ENCODE results near the gene PARD3B. TPM values are rescaled to one million over a fixed set of nuclear protein-coding genes. Genes with fewer than 3 reads are reported as not detected.

Gene PARD3B
- total RNA-seq, 2 experiments from 2014 or later = 0.16 TPM; not detected in 1

DNA sequence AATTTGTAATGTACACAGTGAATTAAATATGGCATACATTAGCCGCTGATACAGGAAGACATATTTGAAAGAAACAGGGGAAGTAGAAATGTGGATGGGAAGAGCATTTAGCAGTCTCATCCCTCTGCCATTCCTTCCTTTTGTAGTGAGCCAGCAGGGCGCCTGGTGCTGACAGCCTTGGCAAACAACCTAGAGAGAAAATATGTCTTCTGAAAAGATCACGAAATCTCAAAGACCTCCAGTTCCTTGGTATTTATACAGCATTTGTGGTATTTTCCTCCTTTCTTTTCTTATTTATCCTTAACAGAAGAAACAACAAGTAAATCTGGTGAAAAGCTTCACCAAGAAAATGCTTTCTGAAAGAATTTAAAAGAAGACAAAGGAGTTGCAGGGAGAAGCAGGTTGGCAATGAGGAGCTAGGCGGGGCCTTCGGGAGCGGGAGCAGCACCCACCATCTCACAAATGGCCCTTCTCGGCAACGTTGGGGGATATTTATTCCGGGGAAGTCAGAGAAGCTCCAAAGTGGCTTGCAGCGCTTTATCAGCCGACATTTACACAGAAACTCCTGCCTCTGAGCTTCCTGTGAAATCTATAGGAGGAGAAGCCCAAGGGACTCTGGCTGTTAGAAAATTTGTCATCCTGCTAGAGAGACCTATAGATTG lies 731.0 kb downstream of the PARD3B start:
- Mint-ChIP-seq H3K9me3 (ENCODE audit: low read depth) (no peaks in the 10 kb centered on the region), H3K36me3 (no peaks in the 10 kb centered on the region), H3K27me3 (no peaks in the 10 kb centered on the region), H3K4me3 (no peak overlapping the region), H3K4me1 (no peaks in the 10 kb centered on the region), H3K27ac (no peak overlapping the region)
- CTCF ChIA-PET = interaction anchor here (1.1 kb wide), 1 partner anchor 9 kb away, joined by 3 read pairs; no protein-coding TSS in a partner anchor
- no peak for DNase-seq
- ATAC-seq = no peak

DNA sequence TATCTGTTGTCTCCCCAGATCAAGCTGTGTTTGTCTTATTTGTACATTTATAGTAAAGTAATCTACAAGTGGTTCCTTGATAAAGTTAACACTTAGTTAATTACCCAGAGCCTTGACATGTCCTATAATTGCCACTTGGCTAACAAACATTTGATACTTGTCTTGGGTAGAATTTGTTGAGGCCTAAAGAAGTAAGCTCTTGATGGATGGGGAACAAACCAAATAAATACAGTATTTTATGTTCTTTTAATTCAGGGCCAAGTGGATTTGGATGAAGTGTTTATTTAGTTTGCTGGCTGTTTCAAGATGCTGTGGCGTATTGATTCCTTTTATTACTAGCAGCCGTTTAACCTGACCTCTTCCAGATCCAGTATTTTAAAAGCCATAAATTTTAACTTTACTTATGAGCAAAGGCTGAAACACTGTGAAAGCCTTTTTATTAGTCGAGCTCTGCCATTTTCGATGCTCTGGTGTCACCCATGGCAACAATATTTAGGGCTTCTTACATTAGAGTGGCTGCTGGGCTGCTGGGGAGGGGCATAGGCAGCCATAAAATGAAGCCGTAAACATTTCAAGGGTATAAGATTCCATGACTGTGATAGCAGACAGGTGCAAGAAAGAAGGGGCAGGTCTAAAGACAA lies 735.4 kb downstream of the PARD3B start:
- no peak overlapping the region for H3K27ac Mint-ChIP-seq
- no peaks in the 10 kb centered on the region for H3K9me3 Mint-ChIP-seq (ENCODE audit: low read depth)
- no peaks in the 10 kb centered on the region for H3K36me3 Mint-ChIP-seq
- H3K4me1 Mint-ChIP-seq = no peaks in the 10 kb centered on the region
- no peaks in the 10 kb centered on the region for H3K27me3 Mint-ChIP-seq
- CTCF ChIA-PET = no interaction called here
- ATAC-seq = no peak
- no peak for DNase-seq
- no peak overlapping the region for H3K4me3 Mint-ChIP-seq

DNA sequence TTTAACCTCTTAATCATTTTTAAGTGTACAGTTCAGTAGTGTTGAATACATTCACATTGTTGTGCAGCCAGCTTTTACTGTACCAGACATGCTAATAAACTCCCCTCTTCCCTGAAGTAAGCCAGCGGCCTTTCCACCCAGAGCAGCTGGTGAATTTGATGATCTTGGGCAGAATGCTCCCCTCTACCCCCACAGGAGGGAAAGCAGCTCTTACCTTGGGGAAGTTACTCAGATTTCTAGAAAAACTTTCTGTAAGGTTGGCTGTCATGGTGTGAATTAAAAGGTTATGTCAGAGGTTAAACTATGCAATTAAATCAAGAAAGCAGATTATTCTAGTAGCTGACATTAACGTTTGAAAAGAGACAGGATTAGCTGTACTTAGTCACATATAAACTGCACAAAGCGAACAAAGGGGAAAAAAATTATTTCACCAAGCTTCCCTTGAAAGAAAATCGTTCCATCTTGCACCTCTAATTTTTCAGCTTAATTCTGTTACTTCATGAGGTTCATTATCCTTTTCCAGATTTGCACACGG lies 738.5 kb downstream of the PARD3B start:
- no peak for DNase-seq
- no peaks in the 10 kb centered on the region for H3K36me3 Mint-ChIP-seq
- no peaks in the 10 kb centered on the region for H3K4me1 Mint-ChIP-seq
- no peak overlapping the region for H3K27ac Mint-ChIP-seq
- no peak for ATAC-seq
- H3K9me3 Mint-ChIP-seq (ENCODE audit: low read depth) = no peaks in the 10 kb centered on the region
- CTCF ChIA-PET = no interaction called here
- H3K4me3 Mint-ChIP-seq = no peak overlapping the region
- H3K27me3 Mint-ChIP-seq = no peaks in the 10 kb centered on the region

GRCh38 chr2:205284334-205284733 lies 739.1 kb downstream of the PARD3B start:
- Mint-ChIP-seq H3K4me1 (no peaks in the 10 kb centered on the region), H3K27ac (no peak overlapping the region), H3K4me3 (no peak overlapping the region), H3K36me3 (no peaks in the 10 kb centered on the region), H3K27me3 (no peaks in the 10 kb centered on the region), H3K9me3 (ENCODE audit: low read depth) (no peaks in the 10 kb centered on the region)
- CTCF ChIA-PET = no interaction called here
- DNase-seq (no peak), ATAC-seq (no peak)

DNA sequence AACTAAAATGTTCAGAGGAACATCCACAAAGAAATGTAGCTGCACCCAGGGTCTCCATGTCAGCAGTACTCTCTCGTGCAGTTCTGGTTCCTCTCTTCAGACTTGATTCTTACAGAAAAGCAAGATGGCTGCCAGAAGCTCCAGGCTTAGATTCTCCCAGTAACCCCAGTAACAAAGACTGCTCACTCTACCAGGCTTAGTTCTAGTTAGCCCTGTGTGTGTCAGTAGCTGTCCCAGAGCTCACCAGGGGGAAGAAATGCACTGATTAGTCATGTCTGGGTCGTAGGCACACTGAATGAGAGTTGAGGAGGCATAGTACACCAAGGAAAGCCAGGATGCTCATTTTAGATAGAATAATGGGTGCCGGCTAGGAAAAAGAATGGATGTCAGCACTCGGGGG lies 742.0 kb downstream of the PARD3B start:
- H3K27ac Mint-ChIP-seq = no peak overlapping the region
- no peaks in the 10 kb centered on the region for H3K9me3 Mint-ChIP-seq (ENCODE audit: low read depth)
- no peaks in the 10 kb centered on the region for H3K4me1 Mint-ChIP-seq
- CTCF ChIA-PET = no interaction called here
- H3K27me3 Mint-ChIP-seq = no peaks in the 10 kb centered on the region
- DNase-seq (no peak), ATAC-seq (no peak)
- no peaks in the 10 kb centered on the region for H3K36me3 Mint-ChIP-seq
- no peak overlapping the region for H3K4me3 Mint-ChIP-seq

DNA sequence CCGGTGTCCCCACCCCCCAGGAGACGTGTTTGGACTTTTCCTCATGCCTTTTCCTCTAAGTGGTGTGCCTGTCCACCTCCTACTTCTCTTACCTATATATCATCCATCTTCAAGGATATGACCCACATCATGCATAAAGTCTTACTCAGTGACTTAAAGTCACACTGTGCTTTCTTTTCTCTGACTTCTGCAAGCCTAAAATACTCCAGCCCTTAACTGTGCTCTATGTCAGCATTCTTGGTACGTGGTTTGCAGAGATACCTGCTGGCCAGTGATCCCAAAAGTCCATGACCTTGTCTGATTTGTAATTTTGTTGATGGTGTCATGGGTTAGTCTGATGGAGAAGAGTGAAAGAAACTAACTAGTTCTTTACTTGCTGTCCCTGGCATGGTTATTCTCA lies 743.4 kb downstream of the PARD3B start:
- DNase-seq (no peak), ATAC-seq (no peak)
- H3K4me1 Mint-ChIP-seq = no peaks in the 10 kb centered on the region
- H3K36me3 Mint-ChIP-seq = no peaks in the 10 kb centered on the region
- H3K4me3 Mint-ChIP-seq = no peak overlapping the region
- no peaks in the 10 kb centered on the region for H3K27me3 Mint-ChIP-seq
- CTCF ChIA-PET = no interaction called here
- H3K9me3 Mint-ChIP-seq (ENCODE audit: low read depth) = no peaks in the 10 kb centered on the region
- H3K27ac Mint-ChIP-seq = no peak overlapping the region

DNA sequence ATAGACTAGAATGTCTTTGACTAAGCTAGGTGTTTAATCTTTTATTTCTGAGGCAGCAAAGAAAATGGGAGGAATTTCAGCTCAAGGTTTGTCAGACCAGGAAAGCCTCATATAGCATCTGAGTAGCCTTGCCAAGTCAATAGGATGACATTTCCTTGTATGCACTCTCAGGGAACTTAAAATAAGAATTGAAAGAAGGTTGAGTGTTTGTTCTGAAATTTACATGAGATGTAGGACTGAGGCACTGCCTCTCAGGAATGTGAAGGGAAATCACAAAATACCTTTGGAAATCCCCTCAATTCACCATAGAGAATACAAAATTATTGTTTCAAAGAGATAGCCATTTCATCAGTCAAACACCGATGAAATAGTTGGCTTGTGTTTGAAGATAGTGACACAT lies 745.0 kb downstream of the PARD3B start:
- H3K36me3 Mint-ChIP-seq = no peaks in the 10 kb centered on the region
- no peaks in the 10 kb centered on the region for H3K4me1 Mint-ChIP-seq
- no peak overlapping the region for H3K27ac Mint-ChIP-seq
- no peak for DNase-seq
- CTCF ChIA-PET = no interaction called here
- no peaks in the 10 kb centered on the region for H3K9me3 Mint-ChIP-seq (ENCODE audit: low read depth)
- H3K4me3 Mint-ChIP-seq = no peak overlapping the region
- ATAC-seq = no peak
- no peaks in the 10 kb centered on the region for H3K27me3 Mint-ChIP-seq

DNA sequence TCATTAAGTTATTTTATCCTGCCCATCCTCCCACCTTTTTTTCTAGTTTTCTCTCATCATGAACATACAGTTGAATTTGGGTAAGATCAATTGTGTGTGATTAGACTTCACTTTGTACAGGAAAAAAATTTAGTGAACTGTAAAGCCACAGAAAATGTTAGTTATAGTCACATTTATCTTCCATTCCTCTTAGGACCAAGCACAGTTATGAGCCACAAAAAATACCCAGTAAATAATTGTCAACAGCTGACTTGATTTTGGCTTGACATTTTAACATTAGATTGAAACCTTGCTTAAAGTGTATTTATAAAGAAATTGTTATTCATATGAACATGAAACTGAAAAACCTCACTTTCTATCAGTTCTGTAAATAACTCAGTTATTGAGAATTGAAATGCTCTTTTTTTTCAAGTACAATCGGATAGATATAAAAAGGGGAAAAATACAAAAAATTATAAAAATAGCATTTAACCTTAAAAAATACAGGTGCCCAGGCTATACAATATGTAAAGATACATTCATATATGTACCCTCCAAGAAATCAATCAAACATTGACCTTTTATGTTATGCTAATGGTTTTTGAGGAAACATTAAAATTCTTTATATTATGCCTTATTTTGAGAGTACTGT lies 747.5 kb downstream of the PARD3B start:
- Mint-ChIP-seq H3K9me3 (ENCODE audit: low read depth) (no peaks in the 10 kb centered on the region), H3K36me3 (no peaks in the 10 kb centered on the region), H3K27me3 (no peaks in the 10 kb centered on the region), H3K4me1 (no peaks in the 10 kb centered on the region), H3K27ac (no peak overlapping the region), H3K4me3 (no peak overlapping the region)
- CTCF ChIA-PET = no interaction called here
- no peak for ATAC-seq
- DNase-seq = no peak

DNA sequence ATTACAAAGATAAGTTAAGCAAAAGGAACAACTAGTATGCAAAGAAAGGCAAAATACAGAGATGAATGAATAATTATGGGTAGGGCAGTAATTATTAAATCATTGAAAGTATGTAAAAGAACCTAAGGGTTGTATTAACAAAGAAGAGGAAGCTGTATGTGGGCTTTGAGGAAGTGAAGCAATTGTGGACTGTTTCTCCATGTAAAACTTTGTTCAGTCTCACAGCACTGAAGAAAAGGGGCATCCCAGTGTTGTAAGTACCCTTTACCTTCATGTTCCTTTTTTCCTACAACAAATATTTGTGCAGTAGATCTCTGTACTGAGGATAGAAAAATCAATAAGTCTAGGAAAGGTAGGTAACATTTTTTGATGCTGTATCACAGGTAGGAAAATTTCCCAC lies 748.3 kb downstream of the PARD3B start:
- Mint-ChIP-seq H3K27ac (no peak overlapping the region), H3K4me3 (no peak overlapping the region), H3K27me3 (no peaks in the 10 kb centered on the region), H3K9me3 (ENCODE audit: low read depth) (no peaks in the 10 kb centered on the region), H3K36me3 (no peaks in the 10 kb centered on the region), H3K4me1 (no peaks in the 10 kb centered on the region)
- CTCF ChIA-PET = no interaction called here
- ATAC-seq (no peak), DNase-seq (no peak)

GRCh38 chr2:205296959-205297358 lies 751.7 kb downstream of the PARD3B start:
- no peaks in the 10 kb centered on the region for H3K9me3 Mint-ChIP-seq (ENCODE audit: low read depth)
- no peak overlapping the region for H3K27ac Mint-ChIP-seq
- H3K4me1 Mint-ChIP-seq = no peaks in the 10 kb centered on the region
- no peaks in the 10 kb centered on the region for H3K27me3 Mint-ChIP-seq
- no peak overlapping the region for H3K4me3 Mint-ChIP-seq
- CTCF ChIA-PET = no interaction called here
- DNase-seq = no peak
- no peak for ATAC-seq
- H3K36me3 Mint-ChIP-seq = no peaks in the 10 kb centered on the region

DNA sequence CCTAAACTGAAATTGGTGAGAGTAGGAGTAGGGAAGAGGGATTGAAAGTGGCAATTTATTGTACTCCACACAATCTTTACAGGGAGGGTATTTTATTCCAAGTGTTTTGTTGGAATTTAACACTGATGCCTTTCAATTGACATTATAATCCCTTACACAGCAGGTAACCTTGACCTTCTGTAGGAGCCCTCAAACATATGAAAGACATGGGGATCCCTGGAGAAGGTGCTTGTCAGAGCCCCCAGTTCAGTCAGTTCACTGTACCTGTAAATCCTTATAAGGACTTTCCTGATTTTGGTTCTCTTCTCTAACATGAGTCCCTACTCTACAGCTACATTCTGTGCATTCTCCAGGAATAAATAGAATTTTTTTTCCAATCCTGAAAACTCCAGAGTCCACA lies 752.1 kb downstream of the PARD3B start:
- no peak overlapping the region for H3K27ac Mint-ChIP-seq
- no peaks in the 10 kb centered on the region for H3K27me3 Mint-ChIP-seq
- ATAC-seq = no peak
- CTCF ChIA-PET = no interaction called here
- H3K4me3 Mint-ChIP-seq = no peak overlapping the region
- no peaks in the 10 kb centered on the region for H3K36me3 Mint-ChIP-seq
- H3K9me3 Mint-ChIP-seq (ENCODE audit: low read depth) = no peaks in the 10 kb centered on the region
- H3K4me1 Mint-ChIP-seq = no peaks in the 10 kb centered on the region
- no peak for DNase-seq

GRCh38 chr2:205297846-205298245 lies 752.6 kb downstream of the PARD3B start:
- Mint-ChIP-seq H3K27me3 (no peaks in the 10 kb centered on the region), H3K4me3 (no peak overlapping the region), H3K4me1 (no peaks in the 10 kb centered on the region), H3K27ac (no peak overlapping the region), H3K36me3 (no peaks in the 10 kb centered on the region), H3K9me3 (ENCODE audit: low read depth) (no peaks in the 10 kb centered on the region)
- CTCF ChIA-PET = no interaction called here
- no peak for DNase-seq
- ATAC-seq = no peak

DNA sequence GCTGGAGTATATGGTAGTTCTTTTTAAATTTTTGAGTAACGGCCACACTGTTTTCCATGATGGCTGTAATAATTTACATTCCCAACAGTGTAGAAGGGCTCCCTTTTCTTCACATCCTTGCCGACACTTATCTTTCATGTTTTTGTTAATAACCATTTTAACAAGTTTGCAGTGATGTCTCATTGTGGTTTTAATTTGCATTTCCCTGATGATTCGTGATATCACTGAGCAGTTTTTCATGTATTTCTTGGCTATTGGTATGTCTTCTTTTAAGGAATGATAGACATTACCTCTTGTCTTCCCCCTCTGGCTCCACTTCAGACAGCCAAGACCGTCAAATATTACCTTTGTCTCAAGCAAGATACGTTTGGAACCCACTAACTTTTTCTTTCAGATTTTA lies 765.9 kb downstream of the PARD3B start:
- ATAC-seq (no peak), DNase-seq (no peak)
- H3K4me1 Mint-ChIP-seq = no peaks in the 10 kb centered on the region
- no peaks in the 10 kb centered on the region for H3K36me3 Mint-ChIP-seq
- no peak overlapping the region for H3K4me3 Mint-ChIP-seq
- no peaks in the 10 kb centered on the region for H3K9me3 Mint-ChIP-seq (ENCODE audit: low read depth)
- no peaks in the 10 kb centered on the region for H3K27me3 Mint-ChIP-seq
- no peak overlapping the region for H3K27ac Mint-ChIP-seq
- CTCF ChIA-PET = no interaction called here

DNA sequence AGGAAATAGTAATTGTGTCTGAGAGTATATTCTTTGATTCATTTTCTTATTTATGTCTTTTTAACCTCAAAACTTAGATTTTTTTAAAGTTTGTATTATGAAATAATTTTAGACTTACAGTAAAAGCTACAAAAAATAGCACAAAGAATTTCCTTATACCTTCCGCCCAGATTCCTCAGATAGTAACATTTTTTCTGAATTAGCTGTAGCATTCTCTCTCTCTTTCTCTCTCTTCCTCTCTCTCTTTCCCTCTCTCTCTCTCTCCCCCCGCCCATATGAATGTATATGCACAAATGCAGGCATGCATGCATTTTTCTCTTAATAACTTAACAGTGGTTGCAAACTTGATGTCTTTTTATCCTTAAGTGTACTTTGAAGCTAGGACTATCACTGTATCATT lies 776.0 kb downstream of the PARD3B start:
- Mint-ChIP-seq H3K36me3 (no peaks in the 10 kb centered on the region), H3K27ac (no peak overlapping the region), H3K4me3 (no peak overlapping the region), H3K27me3 (no peaks in the 10 kb centered on the region), H3K4me1 (no peaks in the 10 kb centered on the region), H3K9me3 (ENCODE audit: low read depth) (no peaks in the 10 kb centered on the region)
- CTCF ChIA-PET = no interaction called here
- DNase-seq (no peak), ATAC-seq (no peak)
